Chondrocyte (in vitro differentiated cells): ENCODE measurements around the gene SYT13. TPM values are rescaled to one million over a fixed set of nuclear protein-coding genes. Genes with fewer than 3 reads are reported as not detected.

ENCODE experiments used
- DNase-seq: peaks from one replicate; pipeline ENCODE4 v3.0.0; 2021; ENCODE audit warnings: mixed read lengths, low spot score
- H3K27ac Mint-ChIP-seq: one replicate; pipeline ENCODE4 v1.8.0; 2021; ENCODE audit warnings: mild to moderate bottlenecking, moderate library complexity, mixed read lengths; ENCODE audit not compliant: unreplicated experiment
- H3K27me3 Mint-ChIP-seq: 2 replicates; pipeline ENCODE4 v1.8.0; 2021; ENCODE audit warnings: low read depth, mixed read lengths
- H3K36me3 Mint-ChIP-seq: 2 replicates; pipeline ENCODE4 v1.8.0; 2021; ENCODE audit warnings: low read depth, mixed read lengths
- H3K4me1 Mint-ChIP-seq: 2 replicates; pipeline ENCODE4 v1.8.0; 2021; ENCODE audit warnings: low read depth, mild to moderate bottlenecking, mixed read lengths
- H3K4me3 Mint-ChIP-seq: one replicate; pipeline ENCODE4 v1.8.0; 2021; ENCODE audit warnings: mild to moderate bottlenecking, moderate library complexity, mixed read lengths; ENCODE audit not compliant: unreplicated experiment
- H3K9me3 Mint-ChIP-seq: 2 replicates; pipeline ENCODE4 v1.8.0; 2021; ENCODE audit warnings: low read depth, mixed read lengths
- total RNA-seq: library from RNA; stranded (reverse); gene quantifications from 3 replicates; pipeline ENCODE4 v1.2.1, GENCODE V29; 2021
- TF ChIP-seq, protein P1 (sequence below): fragments of 200-600 bp; sonication (generic); IDR thresholded peaks from 2 replicates; pipeline ENCODE4 v1.5.0; 2021; ENCODE audit warnings: antibody characterized with exemption, mild to moderate bottlenecking, moderate library complexity

SYT13 gene
- total RNA-seq, 1 donor from 2014 or later: 2.8 TPM

- TF ChIP-seq, protein P1, sequence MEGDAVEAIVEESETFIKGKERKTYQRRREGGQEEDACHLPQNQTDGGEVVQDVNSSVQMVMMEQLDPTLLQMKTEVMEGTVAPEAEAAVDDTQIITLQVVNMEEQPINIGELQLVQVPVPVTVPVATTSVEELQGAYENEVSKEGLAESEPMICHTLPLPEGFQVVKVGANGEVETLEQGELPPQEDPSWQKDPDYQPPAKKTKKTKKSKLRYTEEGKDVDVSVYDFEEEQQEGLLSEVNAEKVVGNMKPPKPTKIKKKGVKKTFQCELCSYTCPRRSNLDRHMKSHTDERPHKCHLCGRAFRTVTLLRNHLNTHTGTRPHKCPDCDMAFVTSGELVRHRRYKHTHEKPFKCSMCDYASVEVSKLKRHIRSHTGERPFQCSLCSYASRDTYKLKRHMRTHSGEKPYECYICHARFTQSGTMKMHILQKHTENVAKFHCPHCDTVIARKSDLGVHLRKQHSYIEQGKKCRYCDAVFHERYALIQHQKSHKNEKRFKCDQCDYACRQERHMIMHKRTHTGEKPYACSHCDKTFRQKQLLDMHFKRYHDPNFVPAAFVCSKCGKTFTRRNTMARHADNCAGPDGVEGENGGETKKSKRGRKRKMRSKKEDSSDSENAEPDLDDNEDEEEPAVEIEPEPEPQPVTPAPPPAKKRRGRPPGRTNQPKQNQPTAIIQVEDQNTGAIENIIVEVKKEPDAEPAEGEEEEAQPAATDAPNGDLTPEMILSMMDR: no peak
- Mint-ChIP-seq H3K4me1 (peaks cover 10% of the 10 kb centered on the region), H3K27ac (no peak overlapping the region), H3K9me3 (peaks cover 7% of the 10 kb centered on the region), H3K36me3 (peaks cover 3% of the 10 kb centered on the region), H3K4me3 (no peak overlapping the region), H3K27me3 (peaks cover 23% of the 10 kb centered on the region)
- DNase-seq: no peak
These were observed 1.3 kb upstream of the SYT13 start for GRCh38 chr11:45287316-45287903.

GRCh38 chr11:45285250-45285828, 802 bp downstream of the SYT13 start:
- H3K4me3 Mint-ChIP-seq: peak overlapping the region; percentile 65
- peaks cover 17% of the 10 kb centered on the region for H3K27me3 Mint-ChIP-seq
- TF ChIP-seq, protein P1: no peak
- DNase-seq: no peak
- H3K36me3 Mint-ChIP-seq: peaks cover 3% of the 10 kb centered on the region
- peaks cover 7% of the 10 kb centered on the region for H3K9me3 Mint-ChIP-seq
- H3K4me1 Mint-ChIP-seq: peaks cover 18% of the 10 kb centered on the region
- H3K27ac Mint-ChIP-seq: no peak overlapping the region

DNA sequence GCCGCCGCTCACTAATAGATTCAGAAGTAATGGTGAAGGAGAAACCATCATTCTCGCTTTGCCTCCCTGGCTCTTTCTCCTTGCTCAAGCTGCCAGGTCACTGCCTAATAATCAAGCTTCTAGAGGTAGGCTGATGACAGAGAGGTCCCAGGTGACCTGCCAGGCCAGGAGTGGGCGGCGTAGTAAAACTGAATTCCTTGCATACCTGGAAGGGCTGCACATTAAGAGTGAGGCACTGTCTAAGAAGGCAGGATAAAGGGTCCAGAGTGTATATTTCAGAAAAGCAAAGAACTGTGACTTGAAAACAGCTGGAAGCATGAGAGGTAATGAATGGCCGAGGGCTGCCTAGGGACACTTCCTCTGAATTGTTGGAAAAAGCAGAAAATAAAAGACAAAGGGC, 4.1 kb downstream of the SYT13 start:
- Mint-ChIP-seq H3K27ac (no peak overlapping the region), H3K4me3 (no peak overlapping the region), H3K4me1 (peaks cover 19% of the 10 kb centered on the region), H3K27me3 (peaks cover 21% of the 10 kb centered on the region), H3K36me3 (no peaks in the 10 kb centered on the region), H3K9me3 (peaks cover 6% of the 10 kb centered on the region)
- no peak for DNase-seq
- TF ChIP-seq, protein P1: no peak

DNA sequence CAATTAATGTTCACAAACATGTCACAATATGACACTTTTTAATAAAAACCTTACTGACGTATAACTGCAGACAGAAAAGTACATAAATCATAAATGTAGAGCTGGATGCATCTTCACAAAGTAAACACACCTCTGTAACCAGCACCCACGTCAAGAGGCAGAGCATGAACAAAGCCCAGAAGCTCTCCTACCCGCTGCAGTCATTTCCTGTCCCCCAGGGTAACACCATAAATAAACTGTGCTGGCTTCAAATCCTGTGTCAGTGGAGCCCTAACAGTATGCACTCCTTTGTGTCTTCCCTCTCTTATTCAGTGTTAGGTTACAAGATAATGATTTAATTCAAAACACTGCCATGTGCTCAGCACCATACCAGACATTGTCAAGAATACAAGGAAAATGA, 5.7 kb downstream of the SYT13 start:
- H3K4me3 Mint-ChIP-seq: no peak overlapping the region
- no peak overlapping the region for H3K27ac Mint-ChIP-seq
- peaks cover 2% of the 10 kb centered on the region for H3K36me3 Mint-ChIP-seq
- H3K9me3 Mint-ChIP-seq: peaks cover 6% of the 10 kb centered on the region
- H3K4me1 Mint-ChIP-seq: peaks cover 14% of the 10 kb centered on the region
- DNase-seq: no peak
- TF ChIP-seq, protein P1: no peak
- H3K27me3 Mint-ChIP-seq: peaks cover 18% of the 10 kb centered on the region

DNA sequence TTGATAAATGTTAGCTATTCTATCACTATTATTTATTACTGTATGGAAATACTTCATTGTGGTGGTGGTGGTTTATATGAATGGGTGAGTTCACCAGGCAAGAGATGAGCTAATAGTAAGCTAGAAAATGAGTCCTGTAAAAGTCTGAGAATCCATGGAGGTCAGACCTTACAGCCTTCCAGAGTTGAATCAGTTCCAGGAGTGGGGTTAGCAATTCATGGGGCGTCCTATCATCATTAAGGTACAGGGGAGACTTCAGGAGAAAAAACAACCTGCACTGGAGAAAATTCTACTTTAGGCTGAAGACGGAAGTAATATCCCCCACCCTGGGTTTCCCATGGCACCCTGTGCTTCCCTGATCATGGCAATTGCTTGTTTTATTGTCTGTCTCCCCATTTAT, 6.5 kb downstream of the SYT13 start:
- no peak for DNase-seq
- no peak overlapping the region for H3K4me3 Mint-ChIP-seq
- peaks cover 19% of the 10 kb centered on the region for H3K27me3 Mint-ChIP-seq
- peaks cover 2% of the 10 kb centered on the region for H3K36me3 Mint-ChIP-seq
- peaks cover 12% of the 10 kb centered on the region for H3K4me1 Mint-ChIP-seq
- no peak overlapping the region for H3K27ac Mint-ChIP-seq
- peaks cover 6% of the 10 kb centered on the region for H3K9me3 Mint-ChIP-seq
- TF ChIP-seq, protein P1: no peak
